Measurements from ENCODE around the gene DLK2.
"Not testable (repeated sequence)": the region's sequence is repeated elsewhere in the genome, so short reads cannot be mapped to it uniquely, and the experiment has no call there.

The DLK2 gene, protein sequence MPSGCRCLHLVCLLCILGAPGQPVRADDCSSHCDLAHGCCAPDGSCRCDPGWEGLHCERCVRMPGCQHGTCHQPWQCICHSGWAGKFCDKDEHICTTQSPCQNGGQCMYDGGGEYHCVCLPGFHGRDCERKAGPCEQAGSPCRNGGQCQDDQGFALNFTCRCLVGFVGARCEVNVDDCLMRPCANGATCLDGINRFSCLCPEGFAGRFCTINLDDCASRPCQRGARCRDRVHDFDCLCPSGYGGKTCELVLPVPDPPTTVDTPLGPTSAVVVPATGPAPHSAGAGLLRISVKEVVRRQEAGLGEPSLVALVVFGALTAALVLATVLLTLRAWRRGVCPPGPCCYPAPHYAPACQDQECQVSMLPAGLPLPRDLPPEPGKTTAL

DNA sequence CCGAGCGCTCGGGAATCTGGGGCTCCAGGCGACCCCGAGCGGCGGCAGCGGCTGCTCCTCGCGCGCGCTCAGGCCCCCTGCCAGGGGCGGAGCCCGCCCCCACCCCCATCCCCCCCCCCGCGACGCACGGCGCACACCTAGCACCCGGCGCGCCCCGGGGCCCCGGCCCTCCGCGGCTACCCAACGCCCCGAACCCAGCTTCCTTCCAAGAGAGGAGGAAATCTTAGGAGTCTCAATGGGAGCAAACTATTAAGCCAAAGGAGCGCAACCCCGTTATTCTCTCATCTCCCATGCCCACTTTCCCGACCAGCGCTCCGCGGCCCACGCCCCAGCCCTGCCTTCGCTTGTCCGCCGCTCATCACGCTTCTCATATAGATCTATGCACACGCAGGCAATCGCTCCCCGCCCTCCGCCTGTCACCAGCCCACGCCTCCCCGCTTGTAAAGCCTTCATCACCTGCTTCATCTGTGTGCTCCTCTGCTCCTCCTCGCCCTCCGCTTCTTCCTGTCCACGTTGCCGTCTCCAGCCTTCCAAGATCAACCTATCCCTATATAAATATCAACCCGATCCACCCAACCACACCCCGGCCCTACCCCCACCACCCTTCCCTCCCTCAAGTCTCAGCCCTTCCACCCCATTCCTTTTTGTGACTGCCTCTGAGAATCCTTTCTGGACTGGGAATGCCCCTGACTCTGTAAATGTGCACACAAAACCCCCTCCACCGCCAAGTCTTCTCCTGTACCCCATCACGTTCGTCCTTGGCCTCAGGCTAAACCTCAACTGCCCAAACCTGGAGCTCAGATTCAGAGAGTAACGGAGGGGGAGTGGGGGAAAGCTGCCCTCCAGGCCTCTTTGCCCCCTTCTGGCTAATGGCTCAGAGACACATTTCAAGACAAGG, at the start of gene DLK2:
TSS of gene DLK2 (minus strand) at position 18 of the 898 bp plus-strand sequence. CDS start 723 bp downstream, outside the sequence.
- no peak for DNase-seq

DNA sequence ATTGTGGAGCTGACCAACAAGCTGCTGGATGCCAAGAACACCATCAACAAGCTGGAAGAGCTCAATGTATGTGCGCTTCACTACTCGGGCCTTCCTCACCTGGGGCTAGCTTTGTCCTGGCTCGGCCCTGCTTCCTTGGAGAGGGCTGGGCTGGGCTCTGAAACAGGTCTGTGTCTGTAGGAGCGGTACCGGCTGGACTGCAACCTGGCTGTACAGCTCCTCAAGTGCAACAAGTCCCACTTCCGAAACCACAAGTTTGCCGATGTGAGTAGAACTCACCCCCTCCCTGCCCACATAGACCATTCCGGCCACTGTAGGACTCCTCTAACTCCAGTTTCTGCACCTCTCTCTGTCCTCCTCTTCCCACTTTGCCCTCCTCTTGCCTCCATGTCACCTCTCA, 48.1 kb upstream of the DLK2 start:
- no peak for DNase-seq

DNA sequence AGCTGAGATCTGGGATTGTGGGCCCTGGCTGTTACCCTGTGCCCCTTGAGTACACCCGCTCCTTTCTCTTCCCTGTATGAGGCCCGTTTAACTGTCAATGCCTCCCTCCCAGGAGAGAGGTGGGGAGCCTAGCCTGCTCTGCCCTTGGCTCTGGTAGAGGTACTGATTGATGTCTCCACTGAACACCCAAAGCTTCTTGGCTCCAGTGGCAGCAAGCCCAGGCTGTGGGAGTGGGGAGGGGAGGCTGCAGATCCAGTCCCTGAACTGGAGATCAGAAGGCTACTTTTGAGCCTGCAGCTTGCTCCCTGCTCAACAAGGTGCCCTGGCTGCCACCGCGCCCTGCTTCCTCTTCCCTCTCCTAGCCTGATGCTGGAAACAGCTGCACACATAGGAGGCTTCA, 47.3 kb upstream of the DLK2 start:
- DNase-seq = no peak

DNA sequence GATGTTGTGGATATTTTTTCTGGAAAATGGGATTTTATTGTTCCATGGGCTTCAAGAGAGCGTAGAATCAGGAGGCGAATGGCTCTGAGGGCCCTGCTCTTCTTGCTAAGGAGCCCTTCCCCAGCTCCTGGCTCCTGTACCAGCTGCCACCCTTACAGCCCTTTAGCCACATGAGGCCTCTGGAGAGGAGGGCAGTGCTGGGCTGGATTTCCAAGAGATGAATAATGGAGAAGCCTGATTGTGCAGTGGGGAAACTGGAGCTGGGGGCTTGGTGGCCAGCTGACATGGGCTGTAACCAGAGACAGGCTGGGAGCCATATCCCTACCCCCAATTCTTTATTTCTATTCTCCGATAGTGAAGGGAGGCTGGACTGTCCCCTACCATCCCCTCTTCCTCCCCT, 45.6 kb upstream of the DLK2 start:
- DNase-seq = no peak

DNA sequence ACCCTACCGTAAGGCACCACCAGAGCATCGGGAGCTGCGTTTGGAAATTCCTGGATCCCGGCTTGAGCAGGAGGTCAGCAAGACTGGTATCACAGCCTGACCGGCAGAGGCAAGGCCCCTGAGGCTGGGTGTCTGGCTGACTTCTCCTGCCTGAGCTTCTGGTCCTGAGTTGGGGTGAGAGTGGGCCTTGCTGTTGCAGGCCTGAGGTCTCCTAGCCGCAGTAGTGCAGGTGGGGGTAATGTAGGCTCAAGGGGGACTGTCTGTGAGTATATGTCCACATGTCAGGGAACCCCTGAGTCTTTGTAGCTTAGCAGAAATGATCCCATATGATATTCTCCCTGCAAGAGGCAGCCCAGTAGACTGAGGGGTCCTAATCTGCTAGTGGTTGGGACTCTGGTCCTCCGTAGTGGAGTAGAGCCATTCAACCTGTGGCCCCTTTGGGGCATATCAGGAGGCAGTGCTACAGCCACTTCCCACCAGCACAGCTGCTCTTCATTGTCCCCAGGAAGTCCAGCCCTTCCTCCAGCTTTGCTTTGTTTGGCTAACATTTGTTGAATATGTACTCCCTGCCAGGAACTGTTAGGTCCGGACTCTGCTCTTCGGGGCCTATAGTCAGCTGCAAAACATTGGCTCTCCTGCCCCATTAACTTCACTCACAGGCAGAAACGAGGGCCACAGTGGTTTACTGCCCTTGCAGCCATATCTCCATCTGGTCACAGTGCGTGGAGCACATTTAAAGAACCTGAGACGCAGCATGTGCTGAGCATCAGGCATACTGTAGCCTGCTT, 43.9 kb upstream of the DLK2 start:
- DNase-seq = no peak

DNA sequence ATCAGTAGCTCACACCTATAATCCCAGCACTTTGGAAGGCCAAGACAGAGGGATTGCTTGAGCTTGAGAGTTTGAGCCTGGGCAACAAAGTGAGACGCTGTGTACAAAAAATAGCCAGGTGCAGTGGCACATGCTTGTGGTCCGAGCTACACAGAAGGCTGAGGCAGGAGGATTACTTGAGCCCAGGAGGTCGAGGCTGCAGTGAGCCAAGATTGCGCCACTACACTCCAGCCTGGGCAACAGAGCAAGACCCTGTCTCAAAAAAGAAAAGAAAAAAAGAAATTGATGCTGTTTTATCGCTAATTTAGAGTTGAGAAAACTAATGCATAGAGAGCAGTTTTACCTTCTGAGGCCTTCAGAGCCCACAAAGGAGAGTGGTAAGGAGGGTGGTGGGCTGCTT, 42.9 kb upstream of the DLK2 start:
- not testable (repeated sequence) for DNase-seq

DNA sequence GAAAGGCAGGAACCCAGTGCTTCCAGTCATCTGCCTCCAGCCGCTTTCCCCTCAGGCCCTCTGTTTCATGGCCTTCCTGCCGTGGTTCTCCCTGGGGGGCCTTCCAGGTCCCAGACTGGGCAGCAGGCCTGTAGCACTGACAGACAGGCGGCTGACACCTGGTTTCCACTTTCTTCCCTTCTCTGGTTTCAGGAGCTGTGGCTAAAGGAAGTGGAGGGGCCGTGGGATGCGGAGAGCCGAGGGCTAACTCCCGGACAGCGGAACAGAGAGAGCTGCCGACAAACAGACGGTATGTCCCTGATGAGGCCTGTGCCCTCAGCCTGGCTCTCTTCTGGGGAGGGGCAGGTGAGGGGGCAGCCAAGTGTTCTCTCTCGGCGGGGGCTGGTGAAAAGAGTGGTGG, 42.3 kb upstream of the DLK2 start:
- no peak for DNase-seq

DNA sequence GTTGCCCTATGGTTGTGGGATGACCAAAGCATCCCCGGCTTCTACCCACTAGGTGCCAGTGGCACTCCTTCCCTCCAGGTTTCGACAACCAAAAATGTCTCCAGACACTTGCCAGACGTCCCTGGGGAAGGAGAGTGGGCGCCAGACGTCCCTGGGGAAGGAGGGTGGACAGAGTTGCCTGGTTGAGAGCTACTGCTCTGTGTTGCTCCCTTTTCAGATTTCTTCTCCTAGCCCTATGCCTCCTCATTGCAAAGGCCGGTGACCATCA, 41.7 kb upstream of the DLK2 start:
- DNase-seq = no peak

DNA sequence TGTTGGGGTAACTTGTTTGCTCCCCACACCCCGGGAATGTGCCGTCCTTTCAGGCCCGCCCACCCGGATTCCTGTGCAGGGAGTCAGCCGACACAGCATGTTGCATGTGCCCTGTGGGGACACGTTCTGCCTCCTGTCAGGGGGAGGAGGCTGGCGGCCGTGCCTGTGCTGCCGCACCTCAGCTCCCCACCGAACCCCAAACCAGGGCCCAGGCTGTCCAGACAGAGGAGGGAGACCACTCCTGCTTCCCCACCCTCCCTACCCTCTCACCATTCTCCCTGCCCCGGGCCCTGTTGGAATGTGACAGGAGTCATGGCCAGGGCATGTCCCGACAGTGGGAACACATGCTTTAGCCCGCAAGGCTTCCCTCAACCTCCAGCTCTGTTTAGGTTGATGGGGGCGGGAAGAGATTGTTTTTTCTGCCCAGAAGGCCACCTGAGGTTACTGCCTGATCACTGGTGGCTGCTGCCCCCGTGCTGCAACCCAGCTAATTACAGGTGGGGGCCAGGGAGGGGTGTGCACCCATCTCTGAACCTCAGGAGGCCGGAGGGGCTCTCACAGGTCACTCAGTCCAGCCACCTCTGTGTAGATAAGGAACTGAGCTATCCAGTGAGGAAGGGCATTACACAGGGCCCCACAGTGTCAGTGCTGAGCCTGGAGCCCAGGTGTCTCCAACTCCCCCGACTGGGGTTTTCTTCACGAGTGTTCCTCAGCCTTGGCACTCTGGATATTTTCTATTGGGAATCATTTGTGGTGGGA, 41.2 kb upstream of the DLK2 start:
- no peak for DNase-seq

DNA sequence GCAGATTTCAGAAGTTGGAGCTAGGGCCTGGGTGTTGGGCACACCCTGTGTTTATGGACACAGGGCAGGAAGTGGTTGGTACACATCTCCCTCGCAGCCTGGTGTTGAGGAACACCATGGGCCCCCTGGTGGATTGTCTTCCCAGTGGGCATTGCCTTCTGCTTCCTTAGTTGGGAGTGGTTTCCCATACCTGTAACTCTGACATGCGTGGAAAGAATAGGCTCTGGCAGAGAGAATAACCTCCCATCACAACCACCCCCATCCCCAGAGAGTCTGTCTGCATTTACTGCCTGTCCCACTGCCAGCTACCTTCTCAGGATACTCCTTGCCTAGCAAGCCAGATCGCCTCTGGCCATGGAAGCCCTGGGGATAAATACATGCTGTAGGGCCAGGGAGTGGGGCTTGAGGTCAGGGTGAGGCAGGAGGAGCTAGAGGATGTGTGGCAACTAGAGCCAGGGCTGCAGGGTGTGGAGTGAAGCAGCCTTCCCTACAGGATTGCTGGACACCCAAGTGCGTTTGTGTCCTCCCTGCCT, 40.1 kb upstream of the DLK2 start:
- DNase-seq = no peak

DNA sequence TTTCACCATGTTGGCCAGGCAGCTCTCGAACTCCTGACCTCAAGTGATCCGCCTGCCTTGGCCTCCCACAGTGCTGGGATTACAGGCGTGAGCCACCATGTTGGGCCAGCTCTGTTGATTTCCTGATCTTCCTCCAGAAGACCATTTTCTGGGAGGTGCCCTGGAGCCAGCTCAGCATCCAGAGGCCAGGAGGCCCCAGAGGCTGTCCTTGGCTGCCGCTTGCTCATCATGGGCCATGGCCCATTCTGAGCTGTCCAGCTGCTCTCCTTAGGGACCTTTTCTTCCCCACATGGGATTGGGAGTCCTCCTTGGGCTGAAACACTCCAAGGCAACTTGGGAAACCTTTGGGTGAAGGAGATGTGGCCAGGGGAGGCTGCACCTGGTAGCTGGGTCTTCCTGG, 39.4 kb upstream of the DLK2 start:
- no peak for DNase-seq

DNA sequence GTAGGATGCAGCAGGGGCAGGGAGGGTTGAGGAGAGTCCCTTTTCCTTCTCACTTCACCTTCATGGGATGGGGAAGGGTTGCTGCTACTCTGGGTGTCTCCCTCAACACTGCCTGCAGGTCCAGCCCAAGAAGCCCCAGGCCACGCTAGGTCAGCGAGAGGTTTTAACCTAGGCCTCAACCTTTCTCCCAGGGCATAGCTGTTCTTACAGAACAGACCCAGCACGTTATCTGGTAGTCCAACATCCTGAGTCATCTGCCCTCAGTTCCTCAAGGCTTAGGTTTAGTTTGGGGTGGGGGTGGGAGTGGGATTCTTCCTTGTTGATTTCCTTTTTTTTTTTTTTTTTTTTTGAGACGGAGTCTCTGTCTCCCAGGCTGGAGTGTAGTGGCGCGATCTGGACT, 39.0 kb upstream of the DLK2 start:
- DNase-seq = no peak

DNA sequence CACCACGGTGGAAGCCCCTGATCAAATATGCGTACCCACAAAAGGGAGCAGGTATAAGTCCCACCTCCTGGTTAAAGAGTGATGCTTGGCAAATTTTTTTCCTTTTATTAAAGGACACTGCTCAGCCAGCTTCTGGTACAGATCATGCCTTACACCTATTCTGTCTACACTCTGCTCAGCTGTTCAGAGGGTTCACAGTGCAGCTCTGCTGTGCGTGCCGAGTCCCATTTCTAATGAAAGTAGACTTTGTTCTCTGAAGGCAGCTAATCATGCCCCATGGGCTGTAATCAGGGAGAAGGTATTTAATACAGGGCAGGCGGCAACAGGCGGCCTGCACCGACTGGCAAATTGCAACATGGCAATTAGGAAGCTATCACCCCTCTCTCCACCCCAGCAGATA, 38.5 kb upstream of the DLK2 start:
- no peak for DNase-seq

DNA sequence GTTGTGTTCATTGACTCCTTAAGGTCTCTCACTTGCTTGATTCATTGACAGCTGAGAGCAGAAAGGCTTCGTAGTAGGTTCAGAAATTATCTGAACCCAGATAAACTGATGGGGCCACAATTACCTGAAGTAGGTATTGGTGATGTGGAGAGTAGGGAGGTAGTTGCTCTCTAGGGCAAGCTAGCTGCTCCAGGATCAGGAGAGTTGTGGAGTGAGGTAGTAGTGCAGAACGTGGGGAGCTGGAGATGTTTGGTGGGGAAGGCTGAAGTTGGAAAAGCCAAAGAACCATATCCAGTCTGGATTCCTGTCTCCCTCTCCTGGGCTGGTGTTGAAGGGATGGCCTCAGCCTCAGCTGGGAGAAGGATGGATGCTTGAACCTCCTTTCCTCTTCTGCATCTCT, 37.9 kb upstream of the DLK2 start:
- DNase-seq = no peak

DNA sequence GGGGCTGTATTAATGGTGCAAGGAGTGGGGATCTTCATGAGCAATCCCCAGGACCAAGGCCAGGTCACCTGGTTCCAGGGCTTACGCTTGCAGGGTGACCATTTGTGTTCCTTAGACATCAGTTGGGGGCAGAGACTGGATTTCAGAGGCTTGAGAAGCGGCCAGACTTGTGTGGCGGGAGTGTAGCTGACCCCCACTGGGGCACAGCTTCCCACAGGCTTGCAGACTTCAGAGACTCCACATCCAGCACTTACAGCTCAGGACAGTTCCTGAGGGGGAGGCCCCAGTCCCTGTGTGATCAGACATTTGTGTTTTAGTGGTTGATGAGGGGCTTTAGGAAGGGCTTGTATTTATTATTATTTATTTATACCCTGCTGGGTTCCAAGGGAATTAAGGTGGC, 37.3 kb upstream of the DLK2 start:
- no peak for DNase-seq

DNA sequence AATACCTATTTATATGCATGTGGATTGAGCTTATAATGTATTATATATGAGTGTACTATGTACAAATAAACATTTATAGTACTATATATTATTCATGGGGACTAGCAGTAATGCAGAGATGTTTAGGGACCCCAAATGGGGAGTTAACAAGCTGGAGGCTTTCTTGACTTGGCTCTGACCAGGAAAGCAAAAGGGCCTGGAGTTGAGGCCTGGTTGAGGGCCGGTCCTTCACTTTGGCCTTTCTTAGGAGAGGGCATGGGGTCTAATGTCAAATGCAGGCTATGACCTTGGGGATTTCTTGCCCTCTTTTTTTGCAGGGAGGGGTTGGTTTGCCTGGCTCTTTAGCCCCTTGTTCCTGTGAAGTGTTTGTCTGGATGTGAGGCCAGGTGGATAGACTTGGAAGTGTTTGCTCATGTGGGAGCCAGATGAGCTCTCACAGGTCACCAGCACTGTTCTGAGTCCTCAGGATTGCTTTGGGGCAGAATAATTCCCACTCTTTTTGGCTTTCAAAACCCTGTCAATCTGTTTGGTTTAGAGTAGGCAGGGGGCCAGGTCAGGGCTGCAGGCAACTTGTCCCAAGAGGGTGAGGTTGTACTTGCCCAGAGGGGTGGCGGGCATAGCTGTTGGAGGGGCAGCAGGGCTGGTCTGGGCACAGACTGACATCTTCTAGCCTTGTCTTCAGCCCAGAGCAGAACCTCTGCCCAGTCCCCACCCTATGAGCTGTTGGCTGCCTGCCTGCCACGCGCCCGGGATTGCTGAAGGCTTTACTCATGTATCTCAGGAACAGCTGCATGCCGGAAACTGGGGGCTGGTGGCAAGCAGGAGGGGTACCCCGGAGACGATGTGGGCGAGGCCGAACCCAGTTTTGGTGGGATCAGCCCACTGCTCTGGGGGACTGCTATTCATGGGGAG, 36.7 kb upstream of the DLK2 start:
- peak; percentile 43 for DNase-seq

DNA sequence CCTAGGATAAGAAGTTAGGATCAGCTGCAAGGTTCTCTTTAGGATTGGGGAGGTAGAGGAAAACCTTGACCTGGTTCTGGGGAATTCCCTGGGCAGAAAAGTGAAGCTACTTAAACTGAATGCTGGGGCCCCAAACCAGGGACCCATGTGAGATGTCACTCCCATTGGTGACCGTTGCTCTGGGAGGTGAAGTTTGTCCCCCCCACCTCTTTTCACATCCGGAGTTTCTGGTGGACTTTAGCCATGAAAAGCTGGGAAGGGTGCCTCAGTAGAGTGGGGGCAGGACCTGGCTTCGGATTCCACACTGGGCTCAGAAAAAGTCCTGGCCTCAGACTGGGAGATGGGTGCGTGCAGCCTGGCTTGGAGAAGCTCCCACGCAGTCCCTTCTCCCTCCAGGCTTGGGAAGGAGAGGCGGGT, 35.2 kb upstream of the DLK2 start:
- DNase-seq = no peak

DNA sequence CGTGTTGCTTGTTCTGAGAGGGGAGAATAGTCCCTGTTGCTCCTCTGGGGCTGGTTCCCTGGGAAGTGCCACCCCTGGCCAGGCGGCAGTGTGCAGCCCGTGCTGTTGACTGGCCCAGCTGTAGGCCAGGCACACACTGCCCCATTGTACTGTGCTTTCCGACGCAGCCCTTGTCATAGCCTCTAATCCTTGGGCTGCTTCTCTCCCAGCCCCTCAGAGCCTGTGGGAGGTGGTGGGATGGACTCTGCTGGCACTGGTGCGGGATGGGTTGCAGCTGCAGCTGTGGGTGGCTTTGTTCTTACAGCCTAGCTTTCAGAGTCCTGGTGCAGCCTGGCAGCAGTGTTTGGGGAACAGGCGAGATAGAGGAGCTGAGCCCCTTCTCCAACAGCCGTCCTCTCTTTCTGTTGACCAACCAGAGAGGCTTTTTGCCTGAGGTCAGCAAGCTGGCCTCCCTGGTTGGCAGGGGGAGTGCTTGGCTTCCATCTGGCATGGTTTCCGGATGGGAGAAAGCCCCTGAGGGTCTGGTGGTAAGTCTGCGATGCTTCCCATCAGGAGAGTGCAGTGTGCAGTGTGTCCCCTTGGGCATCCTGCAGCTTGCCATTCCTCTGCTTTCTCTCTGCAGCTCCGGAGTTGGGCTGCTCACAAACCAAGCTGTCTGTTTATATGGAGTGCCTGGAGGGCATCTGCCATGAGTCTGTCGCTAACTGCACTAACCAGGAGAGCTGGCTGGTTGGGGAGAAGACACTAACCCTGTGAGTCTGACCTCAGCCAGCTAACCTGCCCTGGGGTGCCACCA, 34.1 kb upstream of the DLK2 start:
- no peak for DNase-seq

DNA sequence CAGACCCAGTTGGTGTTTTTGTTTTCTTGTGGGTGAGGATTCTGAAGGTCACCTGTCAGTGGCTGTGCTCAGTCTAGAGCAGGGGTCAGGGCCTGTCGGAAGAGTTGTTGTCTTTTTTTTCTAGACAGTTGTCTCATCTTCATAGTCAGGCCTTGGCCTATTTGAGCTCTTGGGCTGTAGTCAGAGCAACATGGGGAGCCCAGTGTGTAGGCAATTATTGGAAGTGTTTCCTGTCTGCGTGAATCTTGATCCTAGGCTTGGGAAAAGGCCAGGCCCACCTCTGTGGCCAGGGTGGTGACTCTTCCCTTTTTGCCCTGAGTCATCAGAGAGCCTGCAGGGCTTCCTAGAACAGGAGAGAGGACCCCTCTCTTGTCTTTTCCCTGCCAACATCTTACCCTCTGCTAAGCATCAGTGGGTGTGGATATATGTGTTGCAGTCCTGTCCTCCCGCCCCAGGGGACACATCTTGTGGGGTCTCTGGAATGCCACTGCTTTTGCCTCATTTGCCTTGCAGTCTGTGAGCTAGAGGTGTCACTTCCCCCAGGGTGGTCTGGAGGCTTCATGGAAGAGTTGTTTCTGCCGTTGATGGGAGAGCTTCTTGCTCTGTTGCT, 33.4 kb upstream of the DLK2 start:
- DNase-seq = no peak

DNA sequence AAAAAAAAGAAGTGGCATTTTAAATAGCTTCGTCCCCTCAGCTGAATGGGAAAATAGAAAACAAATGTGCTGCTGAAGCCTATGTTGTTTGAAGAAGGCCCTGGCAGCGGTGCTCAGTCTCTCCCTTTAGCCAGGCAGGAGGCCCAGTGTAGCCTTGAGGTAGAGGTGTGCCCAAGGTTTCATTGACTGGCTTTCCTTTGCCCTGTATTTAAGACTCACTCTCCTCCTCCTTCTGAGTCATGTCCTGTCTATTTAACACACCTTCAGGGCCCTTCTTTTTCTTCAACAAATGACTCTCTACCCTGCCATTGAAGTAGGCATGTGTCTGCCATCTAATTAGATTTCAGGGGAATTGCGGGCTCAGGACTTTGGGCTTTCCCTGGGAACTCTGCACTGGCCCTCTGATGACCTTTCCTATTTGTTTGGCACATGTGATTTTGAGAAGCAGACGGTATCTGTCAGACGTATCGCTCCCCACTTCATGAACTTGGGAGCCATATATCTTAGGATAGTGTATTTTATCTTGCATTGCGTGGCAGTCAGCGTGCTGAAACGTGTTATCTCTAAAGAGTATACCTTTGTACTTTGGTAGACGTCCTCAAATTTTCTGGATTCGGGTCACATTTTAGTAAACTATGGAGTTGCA, 26.4 kb upstream of the DLK2 start:
- DNase-seq = no peak

All from NCI-H446 treated with DMSO at 0.1 percent for 48 hours (cell line).